ENCODE results near the gene NBPF1.
"Not testable (repeated sequence)": the region's sequence is repeated elsewhere in the genome, so short reads cannot be mapped to it uniquely, and the experiment has no call there.

NBPF1 gene

GRCh38 chr1:16613185-16614147, at the start of gene NBPF1:
Gene NBPF1 (minus strand): TSS chr1:16613564.
- Histone ChIP-seq H3K9me3 (ENCODE audit: control insufficient read depth, insufficient read depth, low read length) (no peaks in the 10 kb centered on the region), H3K36me3 (ENCODE audit: control insufficient read depth, insufficient read depth, low read length) (no peaks in the 10 kb centered on the region), H3K9ac (ENCODE audit: low read depth, low read length) (peak within 1 kb of the TSS; percentile 61), H3K4me3 (ENCODE audit: low read depth, low read length) (peak within 1 kb of the TSS; percentile 89), H3K4me1 (ENCODE audit: control insufficient read depth, insufficient read depth, low read length) (no peaks in the 10 kb centered on the region), H3K27me3 (ENCODE audit: control insufficient read depth, insufficient read depth, low read length) (peaks cover 40% of the 10 kb centered on the region)

DNA sequence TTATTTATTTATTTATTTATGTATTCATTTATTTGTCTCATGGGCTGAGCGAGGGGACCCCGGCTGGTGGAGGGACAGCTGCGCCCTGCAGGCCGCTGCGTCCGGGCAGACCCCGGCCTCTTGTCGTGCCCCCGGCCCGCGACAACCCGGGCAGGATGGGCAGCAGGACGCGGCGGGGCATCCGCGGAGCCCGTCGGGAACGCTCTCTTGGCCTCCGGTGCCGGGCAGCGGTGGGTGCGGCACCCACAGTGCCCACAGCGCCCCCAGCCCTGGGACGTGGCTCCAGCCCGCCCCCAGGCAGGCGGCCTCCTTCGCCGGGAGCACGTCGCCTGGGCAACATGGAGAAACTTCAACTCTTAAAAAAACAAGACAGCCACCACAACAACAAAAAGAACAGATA, 44.9 kb upstream of the NBPF1 start:
- H3K36me3 ChIP-seq (ENCODE audit: control insufficient read depth, insufficient read depth, low read length); H3K9ac ChIP-seq (ENCODE audit: low read depth, low read length); H3K9me3 ChIP-seq (ENCODE audit: control insufficient read depth, insufficient read depth, low read length); H3K4me1 ChIP-seq (ENCODE audit: control insufficient read depth, insufficient read depth, low read length); H3K4me3 ChIP-seq (ENCODE audit: low read depth, low read length); H3K27me3 ChIP-seq (ENCODE audit: control insufficient read depth, insufficient read depth, low read length): not testable (repeated sequence)

DNA sequence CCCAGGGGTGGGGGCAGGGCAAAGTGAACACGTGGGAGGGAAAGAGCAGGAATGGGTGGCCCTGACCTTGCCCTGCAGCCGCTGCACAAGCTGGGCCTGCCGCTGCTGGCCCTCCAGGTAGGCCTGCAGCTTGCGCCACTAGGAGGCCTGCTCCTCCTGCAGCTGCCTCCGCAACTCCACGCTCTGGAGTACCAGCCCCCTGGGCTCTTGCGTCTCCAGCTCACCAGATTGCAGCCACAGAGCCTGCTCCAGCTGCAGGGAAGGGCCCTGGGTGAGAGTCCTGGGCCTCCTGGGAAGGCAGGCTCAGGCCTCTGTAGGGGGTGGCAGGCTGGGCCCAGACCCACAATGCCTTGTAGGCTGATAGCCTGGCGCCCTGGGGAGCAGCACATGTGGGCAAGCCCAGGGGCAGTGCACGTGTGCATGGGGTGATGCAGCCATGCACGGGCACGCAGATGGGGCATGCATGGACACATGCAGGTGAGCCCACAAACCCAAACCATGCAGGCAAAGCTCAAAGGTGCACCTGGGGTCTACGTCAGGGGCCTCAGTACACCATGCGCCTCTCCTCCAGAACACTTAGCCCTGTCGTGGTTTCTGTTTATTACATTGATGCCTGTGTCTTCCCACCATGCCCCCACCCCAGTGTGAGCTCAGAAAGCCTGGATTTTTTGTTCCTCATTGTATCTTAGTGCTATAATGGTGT, 43.8 kb upstream of the NBPF1 start:
- H3K9me3 ChIP-seq (ENCODE audit: control insufficient read depth, insufficient read depth, low read length); H3K36me3 ChIP-seq (ENCODE audit: control insufficient read depth, insufficient read depth, low read length); H3K27me3 ChIP-seq (ENCODE audit: control insufficient read depth, insufficient read depth, low read length); H3K4me1 ChIP-seq (ENCODE audit: control insufficient read depth, insufficient read depth, low read length); H3K4me3 ChIP-seq (ENCODE audit: low read depth, low read length); H3K9ac ChIP-seq (ENCODE audit: low read depth, low read length): not testable (repeated sequence)

DNA sequence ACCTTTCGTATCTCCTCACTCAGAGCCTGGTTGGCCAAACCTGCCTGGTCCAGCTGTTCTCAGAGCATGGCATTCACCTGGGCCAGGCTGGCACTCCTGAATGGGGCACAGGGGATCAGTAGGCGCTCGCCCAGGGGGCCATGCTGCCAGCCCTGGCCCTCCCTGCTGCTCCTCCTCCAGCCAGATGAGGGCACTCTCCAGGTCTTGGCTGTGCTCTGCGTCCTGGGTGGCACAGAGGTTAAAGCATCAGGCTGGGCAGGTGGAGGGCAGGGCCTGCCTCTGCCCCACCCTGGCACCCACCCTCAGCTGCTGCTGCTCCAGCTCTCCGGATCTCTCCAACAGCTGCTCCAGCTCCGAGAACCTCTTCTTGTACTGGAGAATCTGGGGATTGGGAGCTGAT, 43.2 kb upstream of the NBPF1 start:
- not testable (repeated sequence) for H3K27me3 ChIP-seq (ENCODE audit: control insufficient read depth, insufficient read depth, low read length); H3K9ac ChIP-seq (ENCODE audit: low read depth, low read length); H3K9me3 ChIP-seq (ENCODE audit: control insufficient read depth, insufficient read depth, low read length); H3K4me1 ChIP-seq (ENCODE audit: control insufficient read depth, insufficient read depth, low read length); H3K36me3 ChIP-seq (ENCODE audit: control insufficient read depth, insufficient read depth, low read length); H3K4me3 ChIP-seq (ENCODE audit: low read depth, low read length)

- not testable (repeated sequence) for H3K36me3 ChIP-seq (ENCODE audit: control insufficient read depth, insufficient read depth, low read length); H3K9me3 ChIP-seq (ENCODE audit: control insufficient read depth, insufficient read depth, low read length); H3K4me1 ChIP-seq (ENCODE audit: control insufficient read depth, insufficient read depth, low read length); H3K4me3 ChIP-seq (ENCODE audit: low read depth, low read length); H3K9ac ChIP-seq (ENCODE audit: low read depth, low read length)
- H3K27me3 ChIP-seq (ENCODE audit: control insufficient read depth, insufficient read depth, low read length), result peaks cover 28% of the 10 kb centered on the region
These were observed 38.2 kb upstream of the NBPF1 start for GRCh38 chr1:16651560-16651959.

DNA sequence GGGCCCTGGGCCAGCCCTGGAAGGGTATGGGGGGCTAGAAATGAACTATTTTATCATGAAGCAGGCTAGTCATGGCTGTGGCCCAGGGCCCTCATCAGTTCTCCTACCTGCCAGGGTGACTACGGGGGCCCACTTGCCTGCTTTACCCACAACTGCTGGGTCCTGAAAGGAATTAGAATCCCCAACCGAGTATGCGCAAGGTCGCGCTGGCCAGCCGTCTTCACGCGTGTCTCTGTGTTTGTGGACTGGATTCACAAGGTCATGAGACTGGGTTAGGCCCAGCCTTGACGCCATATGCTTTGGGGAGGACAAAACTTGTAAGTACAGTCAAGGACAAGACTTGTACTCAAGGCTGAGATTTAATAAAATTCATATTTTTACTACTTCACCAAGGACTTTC, 36.6 kb upstream of the NBPF1 start:
- H3K27me3 ChIP-seq (ENCODE audit: control insufficient read depth, insufficient read depth, low read length), result peaks cover 44% of the 10 kb centered on the region
- H3K9me3 ChIP-seq (ENCODE audit: control insufficient read depth, insufficient read depth, low read length), result not testable (repeated sequence)

DNA sequence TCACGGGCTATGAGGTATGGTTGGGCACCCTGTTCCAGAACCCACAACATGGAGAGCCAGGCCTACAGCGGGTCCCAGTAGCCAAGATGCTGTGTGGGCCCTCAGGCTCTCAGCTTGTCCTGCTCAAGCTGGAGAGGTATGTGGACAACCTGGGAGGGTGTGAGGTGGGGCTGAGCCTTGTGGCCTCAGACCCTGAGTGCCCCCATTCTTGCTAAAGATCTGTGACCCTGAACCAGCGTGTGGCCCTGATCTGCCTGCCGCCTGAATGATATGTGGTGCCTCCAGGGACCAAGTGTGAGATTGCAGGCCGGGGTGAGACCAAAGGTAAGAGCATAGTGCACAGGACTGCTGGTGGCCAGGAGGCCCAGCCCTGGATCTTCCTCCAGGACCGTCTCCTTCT, 36.0 kb upstream of the NBPF1 start:
- H3K9me3 ChIP-seq (ENCODE audit: control insufficient read depth, insufficient read depth, low read length); H3K4me3 ChIP-seq (ENCODE audit: low read depth, low read length); H3K4me1 ChIP-seq (ENCODE audit: control insufficient read depth, insufficient read depth, low read length); H3K36me3 ChIP-seq (ENCODE audit: control insufficient read depth, insufficient read depth, low read length); H3K9ac ChIP-seq (ENCODE audit: low read depth, low read length): not testable (repeated sequence)
- H3K27me3 ChIP-seq (ENCODE audit: control insufficient read depth, insufficient read depth, low read length), result peaks cover 46% of the 10 kb centered on the region

More for the DNA sequence above, 36.6 kb upstream of the NBPF1 start:
- not testable (repeated sequence) for H3K36me3 ChIP-seq (ENCODE audit: control insufficient read depth, insufficient read depth, low read length); H3K9ac ChIP-seq (ENCODE audit: low read depth, low read length); H3K4me3 ChIP-seq (ENCODE audit: low read depth, low read length); H3K4me1 ChIP-seq (ENCODE audit: control insufficient read depth, insufficient read depth, low read length)

DNA sequence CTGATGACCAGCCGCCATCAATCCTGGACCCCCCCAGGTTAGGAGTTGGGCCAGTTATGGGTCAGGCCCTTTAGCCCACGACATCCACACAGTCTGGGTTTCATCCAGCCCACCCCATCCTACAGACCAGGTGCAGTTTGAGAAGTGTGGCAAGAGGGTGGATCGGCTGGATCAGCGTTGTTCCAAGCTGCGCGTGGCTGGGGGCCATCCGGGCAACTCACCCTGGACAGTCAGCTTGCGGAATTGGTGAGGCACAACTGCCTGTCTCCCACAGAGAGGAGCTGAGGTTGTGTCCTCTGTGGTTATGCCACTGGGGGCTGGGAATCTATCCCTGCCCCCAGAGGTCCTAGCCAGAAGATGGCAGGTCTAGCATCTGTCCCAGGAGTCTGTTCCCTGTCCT, 35.4 kb upstream of the NBPF1 start:
- H3K27me3 ChIP-seq (ENCODE audit: control insufficient read depth, insufficient read depth, low read length), result peaks cover 46% of the 10 kb centered on the region
- not testable (repeated sequence) for H3K36me3 ChIP-seq (ENCODE audit: control insufficient read depth, insufficient read depth, low read length); H3K9ac ChIP-seq (ENCODE audit: low read depth, low read length); H3K9me3 ChIP-seq (ENCODE audit: control insufficient read depth, insufficient read depth, low read length); H3K4me1 ChIP-seq (ENCODE audit: control insufficient read depth, insufficient read depth, low read length); H3K4me3 ChIP-seq (ENCODE audit: low read depth, low read length)

DNA sequence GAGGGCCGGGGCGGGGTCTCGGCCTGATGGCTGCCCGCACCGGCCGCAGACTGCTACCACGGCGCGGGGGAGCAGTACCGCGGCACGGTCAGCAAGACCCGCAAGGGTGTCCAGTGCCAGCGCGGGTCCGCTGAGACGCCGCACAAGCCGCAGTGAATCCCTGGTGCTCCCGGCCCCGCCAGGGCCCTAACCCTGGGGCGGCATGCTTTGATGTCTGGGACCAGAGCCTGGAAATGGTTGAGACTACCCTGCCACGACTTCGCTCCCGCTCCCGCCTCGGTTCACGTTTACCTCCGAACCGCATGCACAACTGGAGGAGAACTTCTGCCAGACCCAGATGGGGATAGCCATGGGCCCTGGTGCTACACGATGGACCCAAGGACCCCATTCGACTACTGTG, 34.9 kb upstream of the NBPF1 start:
- Histone ChIP-seq H3K4me3 (ENCODE audit: low read depth, low read length) (peak overlapping the region; percentile 46), H3K27me3 (ENCODE audit: control insufficient read depth, insufficient read depth, low read length) (peaks cover 46% of the 10 kb centered on the region)
- not testable (repeated sequence) for H3K9me3 ChIP-seq (ENCODE audit: control insufficient read depth, insufficient read depth, low read length); H3K4me1 ChIP-seq (ENCODE audit: control insufficient read depth, insufficient read depth, low read length); H3K9ac ChIP-seq (ENCODE audit: low read depth, low read length); H3K36me3 ChIP-seq (ENCODE audit: control insufficient read depth, insufficient read depth, low read length)

- H3K9me3 ChIP-seq (ENCODE audit: control insufficient read depth, insufficient read depth, low read length); H3K4me1 ChIP-seq (ENCODE audit: control insufficient read depth, insufficient read depth, low read length); H3K9ac ChIP-seq (ENCODE audit: low read depth, low read length); H3K36me3 ChIP-seq (ENCODE audit: control insufficient read depth, insufficient read depth, low read length): not testable (repeated sequence)
- peak overlapping the region; percentile 49 for H3K4me3 ChIP-seq (ENCODE audit: low read depth, low read length)
- peaks cover 43% of the 10 kb centered on the region for H3K27me3 ChIP-seq (ENCODE audit: control insufficient read depth, insufficient read depth, low read length)
These were observed 34.1 kb upstream of the NBPF1 start for GRCh38 chr1:16647179-16648176.

DNA sequence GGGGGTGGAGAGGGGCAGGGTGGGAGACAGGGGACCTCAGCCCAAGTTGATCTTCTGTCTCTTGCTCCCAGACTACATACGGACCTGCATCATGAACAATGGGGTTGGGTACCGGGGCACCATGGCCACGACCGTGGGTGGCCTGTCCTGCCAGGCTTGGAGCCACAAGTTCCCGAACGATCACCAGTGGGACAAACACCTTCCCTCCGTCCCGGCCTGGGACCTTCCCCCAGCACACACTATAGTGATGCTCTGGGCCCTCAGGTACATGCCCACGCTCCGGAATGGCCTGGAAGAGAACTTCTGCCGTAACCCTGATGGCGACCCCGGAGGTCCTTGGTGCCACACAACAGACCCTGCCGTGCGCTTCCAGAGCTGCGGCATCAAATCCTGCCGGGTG, 33.4 kb upstream of the NBPF1 start:
- not testable (repeated sequence) for H3K9ac ChIP-seq (ENCODE audit: low read depth, low read length); H3K4me1 ChIP-seq (ENCODE audit: control insufficient read depth, insufficient read depth, low read length); H3K9me3 ChIP-seq (ENCODE audit: control insufficient read depth, insufficient read depth, low read length); H3K4me3 ChIP-seq (ENCODE audit: low read depth, low read length); H3K36me3 ChIP-seq (ENCODE audit: control insufficient read depth, insufficient read depth, low read length)
- peaks cover 39% of the 10 kb centered on the region for H3K27me3 ChIP-seq (ENCODE audit: control insufficient read depth, insufficient read depth, low read length)
